GM21717 (cell line): Measurements from ENCODE around the gene RASA3.

ENCODE experiments used
- ATAC-seq: cut with Tn5 transposase; IDR thresholded peaks from one replicate; pipeline ENCODE4 v1.9.1; 2021; ENCODE audit warnings: mild to moderate bottlenecking, moderate library complexity; ENCODE audit not compliant: unreplicated experiment

RASA3 gene

DNA sequence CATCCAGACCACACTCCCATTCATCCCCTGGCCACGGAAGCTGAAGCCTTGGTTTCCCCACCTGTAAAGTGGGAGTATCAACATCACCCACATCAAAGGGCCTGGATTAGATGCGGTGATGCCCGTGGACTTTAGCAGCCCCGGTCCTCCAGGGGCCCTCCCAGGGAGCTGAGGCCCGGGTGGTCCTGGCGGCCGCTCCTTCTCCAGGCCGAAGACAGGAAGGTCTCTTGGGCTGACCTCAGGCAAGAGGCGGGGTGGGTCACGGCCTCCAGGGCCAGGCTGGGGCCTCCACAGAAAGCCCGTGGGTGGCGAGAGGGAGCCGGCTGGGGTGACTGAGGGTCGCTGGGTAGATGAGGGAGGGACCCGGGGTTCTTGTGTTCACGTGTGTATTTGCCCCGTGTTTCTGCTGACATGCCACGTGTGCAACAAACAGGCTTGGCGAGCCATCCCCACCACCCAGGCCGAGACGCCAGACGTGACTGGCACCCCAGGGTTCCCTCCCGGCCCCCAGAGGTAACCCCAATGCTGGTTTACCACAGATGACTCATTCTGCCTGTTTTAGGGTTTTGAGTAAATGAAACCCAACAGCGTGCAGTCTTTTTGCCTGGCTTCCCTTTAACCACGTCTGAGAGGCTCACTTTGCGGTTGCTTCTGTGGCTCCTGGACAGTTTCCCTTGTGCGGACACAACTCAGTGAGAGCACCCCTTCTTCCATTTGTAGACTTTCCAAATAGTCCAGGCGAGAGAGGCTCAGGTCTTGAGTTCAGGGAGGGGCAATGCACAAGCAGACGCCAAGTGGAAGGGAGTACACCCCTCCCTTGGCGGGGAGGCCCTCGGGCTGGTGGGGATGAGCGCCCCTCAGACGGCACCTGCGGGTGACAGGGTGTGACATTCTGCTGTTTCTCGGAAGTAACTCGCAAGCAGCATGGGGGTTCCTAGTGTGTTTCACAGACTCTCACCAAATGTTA, 201.5 kb downstream of the RASA3 start:
- ATAC-seq: no peak

DNA sequence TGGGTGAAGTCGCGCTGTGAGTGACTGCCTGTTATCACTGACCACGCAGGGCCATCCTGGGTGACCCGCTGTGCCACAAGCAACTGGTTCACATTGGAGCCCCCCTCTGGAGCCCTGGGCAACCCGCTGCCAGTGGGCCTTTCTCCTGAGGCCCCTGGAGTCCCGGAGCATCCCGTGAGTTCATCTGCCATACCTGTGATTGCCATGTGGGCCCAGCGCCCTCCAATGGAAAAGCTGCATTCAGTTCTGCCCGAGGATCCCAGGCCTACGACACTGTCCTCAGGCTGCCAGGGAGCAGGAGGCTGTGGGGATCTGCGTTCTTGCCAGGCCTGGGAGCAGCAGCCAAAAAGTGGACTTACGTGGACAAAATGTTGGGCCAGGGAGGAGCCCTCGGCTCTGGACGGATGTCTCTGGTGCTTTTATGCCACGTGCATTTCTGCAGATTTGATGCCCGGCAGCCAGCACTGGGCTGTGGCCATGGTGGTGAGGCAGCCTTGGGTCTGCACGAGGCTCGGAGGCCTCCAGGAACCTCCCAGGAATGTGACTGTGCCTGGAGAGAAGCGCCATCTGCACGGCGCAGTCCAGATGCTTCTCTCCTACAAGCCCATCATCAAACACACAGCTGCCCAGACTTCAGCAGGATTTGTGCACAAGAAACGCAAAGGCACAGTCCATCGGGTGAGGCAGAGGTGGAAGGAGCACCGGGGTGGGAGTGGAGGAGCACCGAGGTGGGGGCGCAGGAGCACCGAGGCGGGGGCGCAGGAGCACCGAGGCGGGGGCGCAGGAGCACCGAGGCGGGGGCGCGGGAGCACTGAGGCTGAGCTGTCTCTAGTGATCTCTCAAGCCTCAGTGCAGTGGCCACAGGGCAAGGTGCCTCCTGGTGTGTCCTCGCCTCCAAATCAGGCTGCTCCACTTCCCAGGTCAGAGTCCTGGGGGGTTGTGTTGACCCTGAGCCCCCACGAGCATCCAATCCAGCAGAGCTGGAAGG, 202.5 kb downstream of the RASA3 start:
- ATAC-seq: no peak

DNA sequence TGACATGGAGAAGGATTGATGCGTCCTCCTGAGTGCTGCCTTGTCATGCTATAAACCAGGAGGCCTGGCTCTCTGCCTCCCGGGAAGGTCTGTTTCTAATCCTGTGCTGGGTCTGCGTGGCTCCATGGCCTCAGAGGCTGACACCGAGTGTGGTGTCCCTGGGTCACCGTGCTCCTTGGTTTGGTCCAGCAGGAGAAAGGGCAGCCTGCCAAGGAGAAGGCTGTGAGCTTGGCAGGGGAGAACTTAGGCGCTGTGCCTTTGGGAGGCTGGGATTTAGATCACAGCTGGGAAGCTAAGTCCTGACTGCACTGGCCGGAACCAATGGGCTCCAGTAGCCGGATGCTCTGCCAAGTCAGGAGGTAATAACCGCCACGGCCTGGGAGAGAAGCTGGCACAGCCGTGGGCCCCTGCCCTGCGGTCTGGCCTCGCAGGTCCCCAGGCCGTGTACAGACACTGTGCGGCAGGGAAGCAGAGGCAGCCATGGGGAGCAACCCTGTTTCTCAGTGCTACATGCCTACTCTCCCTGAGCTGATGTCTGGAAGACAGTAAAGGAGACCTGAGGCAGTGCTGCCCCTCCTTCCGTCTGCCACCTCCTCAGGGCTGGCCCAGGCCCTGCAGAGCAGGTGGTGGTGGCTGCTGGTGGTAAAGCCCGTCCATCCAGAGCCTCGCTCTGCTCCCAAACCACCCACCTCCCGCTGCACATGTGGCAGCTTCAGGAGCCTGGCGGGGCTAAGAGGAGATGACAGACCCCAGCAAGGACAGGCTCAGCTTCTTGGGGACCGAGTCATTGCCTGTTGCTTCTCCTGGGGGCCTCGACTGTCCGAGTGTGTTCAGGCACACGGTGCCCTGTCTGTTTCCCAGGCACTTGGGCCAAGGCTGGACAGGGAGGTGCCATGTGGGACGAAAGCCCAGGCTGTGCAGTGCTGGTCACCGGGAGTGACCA, 203.5 kb downstream of the RASA3 start:
- ATAC-seq: no peak
